NCI-H146 treated with DMSO at 0.1 percent for 48 hours (cell line): ENCODE measurements around the gene MTG1.
A peak's percentile ranks its signal among the peaks of the same experiment; 100 is the strongest.

Experiments
- DNase-seq: peaks from one replicate; lab custom pipeline; 2025; ENCODE audit not compliant: unreplicated experiment; lab: John Stamatoyannopoulos, UW

The MTG1 gene

DNA sequence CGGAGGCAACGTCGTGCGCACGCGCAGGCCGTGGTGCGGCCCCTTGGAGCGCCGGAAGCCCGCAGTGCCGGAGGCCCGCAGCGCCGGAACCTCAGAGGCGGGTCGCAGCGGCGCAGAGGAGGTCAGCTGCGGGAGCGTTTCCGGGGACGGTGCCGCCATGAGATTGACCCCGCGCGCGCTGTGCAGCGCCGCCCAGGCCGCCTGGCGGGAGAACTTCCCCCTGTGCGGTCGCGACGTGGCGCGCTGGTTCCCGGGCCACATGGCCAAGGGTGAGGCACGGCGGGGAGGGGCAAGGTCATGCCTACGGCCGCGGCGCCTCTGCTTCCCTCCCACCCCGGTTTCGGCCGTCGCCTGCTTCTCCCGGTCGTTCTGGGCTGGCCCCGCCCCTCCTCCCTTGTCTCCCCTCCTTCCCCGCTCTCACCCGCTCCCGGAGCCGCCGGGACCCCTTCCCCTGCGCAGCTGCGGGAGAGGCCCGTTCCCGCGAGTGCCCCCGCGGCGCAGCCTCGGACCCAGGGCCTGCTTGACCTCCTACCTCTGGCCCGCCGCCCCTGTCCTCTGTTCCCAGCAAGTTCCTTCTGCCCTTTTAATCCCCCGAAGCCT, at the start of gene MTG1:
Gene MTG1, plus strand, starts transcription at position 94 of the 600 bp plus-strand sequence. Its CDS starts 64 bp downstream, at position 158.
- peak; percentile 75 for DNase-seq

DNA sequence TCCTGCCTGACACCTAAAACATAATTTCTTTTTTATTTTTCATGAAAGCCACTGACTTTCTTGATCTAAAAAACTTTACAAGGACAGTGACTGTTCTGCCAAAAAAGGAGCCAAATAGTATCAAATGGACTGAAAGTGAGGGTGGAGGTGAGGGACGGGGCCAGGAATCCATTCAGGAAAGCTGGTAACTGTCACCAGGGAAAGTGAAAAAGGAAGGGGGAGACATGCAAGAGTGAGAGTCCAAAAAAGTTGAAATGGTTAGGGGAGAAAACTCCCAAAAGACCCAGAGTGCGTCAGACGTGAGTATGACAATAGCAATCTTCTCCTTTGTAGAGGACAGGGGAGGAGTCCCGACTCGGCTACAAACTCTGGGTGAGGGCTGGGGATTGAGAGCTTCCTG, 49.7 kb upstream of the MTG1 start:
- DNase-seq, result no peak

GRCh38 chr10:133346413-133346812, 47.5 kb upstream of the MTG1 start:
- no peak for DNase-seq

- no peak for DNase-seq
These were observed 46.0 kb upstream of the MTG1 start for GRCh38 chr10:133347710-133348517.

GRCh38 chr10:133349160-133349568, 44.8 kb upstream of the MTG1 start:
- no peak for DNase-seq

DNA sequence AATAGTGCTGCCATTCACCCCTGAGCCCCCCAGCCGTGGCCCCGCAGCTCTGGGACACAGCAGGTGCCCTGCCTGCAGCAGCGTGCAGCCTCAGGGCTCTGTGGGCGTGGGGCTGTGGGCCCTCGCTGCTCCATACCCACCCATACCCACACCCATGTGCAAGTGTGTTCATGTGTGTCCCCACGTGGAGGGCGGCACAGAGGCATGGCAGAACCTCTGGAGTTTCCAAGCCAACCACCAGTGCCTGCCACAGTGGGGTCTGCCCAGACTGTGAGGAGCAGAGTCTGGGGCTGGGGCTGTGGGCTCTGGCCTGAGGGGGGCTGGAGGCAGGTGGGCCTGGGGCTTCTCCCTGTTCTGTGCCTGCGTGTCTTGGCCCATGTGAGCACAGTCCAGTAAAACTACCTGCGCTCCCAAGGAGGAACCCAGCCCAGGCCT, 44.4 kb upstream of the MTG1 start:
- no peak for DNase-seq

- DNase-seq, result no peak
These were observed 43.5 kb upstream of the MTG1 start for GRCh38 chr10:133350283-133350949.

DNA sequence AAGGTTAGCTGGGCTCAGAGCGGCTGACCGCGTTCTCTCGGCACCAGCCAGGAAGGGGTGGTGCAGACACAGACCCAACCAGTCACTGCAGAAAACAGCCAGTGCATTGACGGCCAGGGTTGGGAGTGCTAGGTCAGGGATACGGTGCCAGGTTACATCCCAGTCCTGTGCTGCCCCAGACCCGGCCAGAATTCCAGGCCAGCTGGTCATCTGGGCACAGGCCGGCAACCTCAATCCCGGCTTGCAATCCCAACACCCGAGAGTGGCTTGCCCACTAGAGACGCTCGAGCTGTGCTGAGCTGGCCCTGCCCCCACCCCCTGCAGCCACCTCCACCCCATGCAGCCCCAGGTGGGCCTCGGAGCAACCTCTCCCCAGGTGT, 43.0 kb upstream of the MTG1 start:
- DNase-seq, result no peak

DNA sequence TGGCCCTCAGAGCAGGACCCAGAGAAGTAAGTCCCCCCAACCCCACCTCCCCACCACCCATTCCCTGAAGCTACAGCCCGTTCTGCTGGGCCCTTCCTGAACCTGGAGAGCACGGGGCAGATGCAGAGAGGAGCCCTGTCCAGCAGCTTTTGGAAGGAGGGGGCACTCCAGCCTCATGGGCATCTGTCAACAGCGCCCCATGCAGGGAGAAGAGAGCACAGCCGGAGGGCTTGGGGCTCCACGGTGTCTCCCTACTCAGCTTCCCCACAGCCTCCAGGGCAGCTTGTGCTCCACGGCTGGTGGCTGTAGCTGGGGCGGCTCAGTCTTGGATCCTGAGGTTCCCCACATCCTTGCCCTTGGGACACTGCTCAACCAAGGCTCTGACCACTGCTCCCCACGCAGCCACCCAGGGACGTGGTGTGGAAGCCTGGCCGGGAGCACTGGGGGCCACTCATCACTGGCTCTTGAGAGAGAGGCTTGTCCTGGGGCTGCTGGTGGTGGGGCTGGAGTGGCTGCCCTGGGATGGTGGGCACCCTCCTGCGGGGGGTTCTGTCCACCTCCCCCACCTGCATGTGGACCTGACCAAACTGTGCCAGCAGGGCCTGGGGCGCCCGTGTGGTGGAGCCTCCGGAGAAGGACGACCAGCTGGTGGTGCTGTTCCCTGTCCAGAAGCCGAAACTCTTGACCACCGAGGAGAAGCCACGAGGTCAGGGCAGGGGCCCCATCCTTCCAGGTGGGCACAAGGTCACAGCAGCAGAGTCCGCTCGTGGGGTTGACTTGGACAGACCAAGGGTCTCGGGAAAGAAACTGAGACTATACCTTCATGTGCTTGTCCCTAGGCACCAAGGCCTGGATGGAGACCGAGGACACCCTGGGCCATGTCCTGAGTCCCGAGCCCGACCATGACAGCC, 42.3 kb upstream of the MTG1 start:
- no peak for DNase-seq

GRCh38 chr10:133353202-133353959, 40.6 kb upstream of the MTG1 start:
- no peak for DNase-seq

- DNase-seq, result no peak
These were observed 39.9 kb upstream of the MTG1 start for GRCh38 chr10:133353988-133354605.

DNA sequence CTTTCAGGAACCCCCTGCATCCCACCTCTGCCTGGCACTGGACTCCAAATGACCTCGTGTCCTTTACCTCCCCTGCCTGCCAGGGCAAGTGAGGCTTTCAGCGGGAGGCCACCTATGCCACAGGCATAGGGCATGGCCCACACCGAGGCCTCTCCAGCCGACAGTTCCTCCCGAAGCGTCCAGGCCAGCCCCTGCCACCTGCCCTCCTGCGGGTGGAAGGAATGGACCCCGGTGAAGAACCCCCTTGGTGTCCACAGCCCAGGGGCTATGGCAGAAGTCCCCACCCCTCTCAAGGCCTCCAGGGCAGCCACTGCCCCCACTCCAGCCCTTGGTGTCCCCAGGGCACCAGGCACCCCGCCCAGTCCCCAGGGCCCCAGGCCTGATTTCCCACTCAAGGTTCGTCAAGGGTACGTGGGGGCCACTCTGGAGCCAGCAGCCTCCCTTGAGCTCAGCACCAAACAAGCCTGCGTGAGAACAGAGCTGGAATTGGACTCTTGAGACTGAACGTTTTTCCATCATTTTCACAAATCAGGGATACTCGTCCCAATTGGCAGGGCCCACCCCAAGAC, 39.2 kb upstream of the MTG1 start:
- no peak for DNase-seq

GRCh38 chr10:133355266-133355665, 38.7 kb upstream of the MTG1 start:
- DNase-seq, result no peak

DNA sequence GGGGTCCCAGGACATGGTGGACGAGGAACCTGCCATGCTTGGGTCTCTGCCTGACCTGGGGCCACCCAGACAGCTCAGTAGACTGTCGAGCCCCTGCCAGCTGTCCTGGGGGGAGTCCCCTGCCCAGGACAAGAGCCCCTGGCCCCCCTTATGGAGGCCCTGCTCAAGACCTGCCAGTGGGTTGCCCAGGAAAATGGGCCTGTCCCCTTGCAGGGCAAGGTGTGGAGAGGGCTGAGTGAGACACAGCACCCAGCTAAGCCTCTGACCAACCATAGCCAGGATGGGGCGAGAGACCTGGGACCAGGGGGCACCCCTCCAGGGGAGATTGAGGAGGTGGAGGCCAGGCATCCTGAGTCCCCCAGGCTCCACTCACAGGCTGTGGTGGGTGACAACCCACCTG, 38.0 kb upstream of the MTG1 start:
- DNase-seq, result no peak

- no peak for DNase-seq
These were observed 37.2 kb upstream of the MTG1 start for GRCh38 chr10:133356549-133357284.

- no peak for DNase-seq
These were observed 36.4 kb upstream of the MTG1 start, which contains the start of gene FUOM for GRCh38 chr10:133357285-133358161. Gene FUOM, minus strand, starts transcription at chr10:133358019. Its CDS starts 12 bp downstream, at chr10:133358007.

DNA sequence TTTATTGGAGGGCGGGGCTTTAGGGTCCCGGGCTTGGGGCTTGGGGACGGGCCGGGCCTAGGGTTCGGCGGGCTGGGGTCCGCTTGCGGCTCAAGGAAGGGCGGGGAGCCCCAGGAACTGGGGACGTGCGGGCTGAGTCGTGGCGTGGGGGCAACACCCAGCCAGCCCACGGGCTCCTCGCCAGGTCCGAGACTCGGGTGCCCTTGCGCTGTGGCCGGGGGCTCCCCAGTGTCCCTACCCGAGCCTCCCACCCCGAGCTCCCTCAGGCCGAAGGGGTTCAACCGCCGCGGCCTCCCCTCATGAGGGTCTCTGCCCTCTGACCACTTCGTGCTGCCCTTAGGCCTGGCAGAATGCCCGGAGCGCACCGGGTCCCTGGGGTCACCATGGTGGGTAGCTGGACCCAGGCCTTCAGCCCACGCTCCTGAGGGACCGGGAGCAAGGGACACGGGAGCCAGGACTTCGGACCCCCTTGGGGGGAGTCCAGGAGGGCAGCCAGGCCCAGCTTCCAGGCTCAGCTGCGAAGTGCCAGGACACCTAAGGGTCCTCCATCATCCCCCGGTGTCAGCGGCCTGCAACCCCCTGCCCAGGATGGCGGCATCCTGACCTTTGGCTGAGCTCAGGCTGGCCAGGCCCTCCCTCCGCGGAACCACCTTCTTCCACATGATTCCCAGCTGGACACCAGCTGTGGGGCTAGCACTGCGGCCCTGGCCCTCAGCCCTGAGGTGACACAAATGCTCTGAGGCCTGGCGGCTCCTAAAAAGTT, 35.6 kb upstream of the MTG1 start:
- no peak for DNase-seq
